22Rv1 (cell line): ENCODE measurements around the gene SPDL1.

ENCODE experiments used
- H3K27ac ChIP-seq: fragments of 450-650 bp; 2 replicates; pipeline ENCODE4 v1.5.1; 2017
- CTCF ChIP-seq: fragments of 450-650 bp; IDR thresholded peaks from 2 replicates; pipeline ENCODE4 v1.5.1; 2017; ENCODE audit warnings: mild to moderate bottlenecking
- ZFX ChIP-seq: fragments of 450-650 bp; IDR thresholded peaks from 2 replicates; pipeline ENCODE4 v1.6.1; 2017; ENCODE audit warnings: antibody characterized with exemption, borderline replicate concordance

SPDL1 gene

GRCh38 chr5:169628892-169629291 is 45.3 kb downstream of the SPDL1 start:
- TF ChIP-seq ZFX: no peak
- TF ChIP-seq CTCF: no peak
- no peak overlapping the region for H3K27ac ChIP-seq

GRCh38 chr5:169629847-169630548 is 46.4 kb downstream of the SPDL1 start:
- H3K27ac ChIP-seq: no peak overlapping the region
- TF ChIP-seq CTCF (no peak), ZFX (no peak)

DNA sequence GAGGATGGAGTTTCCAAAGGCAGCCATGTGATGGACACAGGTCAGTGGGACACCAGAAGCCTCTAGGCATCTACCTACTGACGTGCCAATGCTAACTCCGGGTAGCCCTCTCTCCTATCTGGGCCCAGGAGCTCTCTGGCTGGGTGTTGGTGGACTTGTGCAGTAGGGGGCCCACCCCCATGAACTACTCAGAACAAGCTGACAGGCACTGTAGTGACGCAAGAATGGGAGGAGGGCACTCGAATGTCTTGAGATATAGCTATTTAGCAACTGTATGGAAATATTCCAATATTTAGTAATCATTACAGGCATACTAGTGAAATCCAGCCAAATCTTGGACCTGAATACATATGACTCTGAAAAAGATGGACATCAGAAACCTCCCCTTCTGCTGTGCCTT is 47.8 kb downstream of the SPDL1 start:
- no peak overlapping the region for H3K27ac ChIP-seq
- no peak for TF ChIP-seq ZFX
- TF ChIP-seq CTCF: no peak

GRCh38 chr5:169632946-169633345 is 49.4 kb downstream of the SPDL1 start:
- no peak for TF ChIP-seq ZFX
- TF ChIP-seq CTCF: no peak
- no peak overlapping the region for H3K27ac ChIP-seq

DNA sequence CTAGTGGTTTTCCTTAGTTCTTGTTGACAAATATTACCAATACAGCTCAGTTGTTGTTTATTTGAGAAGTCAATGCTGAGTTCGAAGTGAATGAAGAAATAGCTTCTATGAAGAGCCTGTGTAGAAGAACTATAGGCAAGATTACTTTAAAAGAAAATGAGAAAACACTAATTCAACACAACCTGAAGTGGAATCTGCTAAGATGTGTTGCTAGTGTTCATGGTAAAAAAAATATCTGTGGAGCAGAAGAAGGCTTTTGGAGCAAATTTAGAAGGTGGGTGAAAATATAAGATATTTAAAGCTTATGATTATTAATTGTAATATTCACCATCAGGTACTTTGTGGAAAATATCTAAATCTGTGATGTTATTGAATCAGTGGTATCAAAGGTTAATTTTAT is 51.0 kb downstream of the SPDL1 start:
- TF ChIP-seq CTCF (no peak), ZFX (no peak)
- H3K27ac ChIP-seq: no peak overlapping the region

DNA sequence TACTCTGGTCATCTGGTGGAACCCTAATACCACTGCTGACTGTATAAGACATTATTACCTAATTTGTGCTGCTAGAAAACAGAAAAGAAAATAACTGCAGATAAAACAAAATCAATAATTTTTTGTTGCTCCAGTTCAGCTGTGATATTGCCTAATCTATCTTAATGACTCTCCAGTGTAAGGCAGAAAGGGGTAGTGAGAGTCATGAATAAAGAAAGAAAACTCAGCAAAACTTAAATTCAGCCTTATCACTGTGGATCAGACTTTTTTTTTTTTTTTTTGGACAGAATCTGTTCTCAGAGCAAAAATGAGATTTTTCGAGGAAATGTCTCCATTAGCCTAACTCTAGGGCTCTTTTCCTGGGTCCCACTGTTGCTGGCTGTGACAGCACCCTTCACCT is 52.4 kb downstream of the SPDL1 start:
- no peak for TF ChIP-seq CTCF
- TF ChIP-seq ZFX: no peak
- H3K27ac ChIP-seq: no peak overlapping the region

GRCh38 chr5:169636477-169637084 is 53.0 kb downstream of the SPDL1 start:
- no peak overlapping the region for H3K27ac ChIP-seq
- TF ChIP-seq ZFX (no peak), CTCF (no peak)
